Measurements from ENCODE around the gene POGLUT2. TPM values are rescaled to one million over a fixed set of nuclear protein-coding genes. Genes with fewer than 3 reads are reported as not detected.

Gene POGLUT2
- total and polyA plus RNA-seq, 2 donors (not counting 3 experiments of a cell fraction or from before 2014, with no cell fraction given) = 17.9 to 22.5 TPM

GRCh38 chr13:102742101-102742500 lies 56.7 kb downstream of the POGLUT2 start:
- DNase-seq (ENCODE audit: low read depth, low spot score) (no peak), FAIRE-seq (no peak)
- TF ChIP-seq JUN (IDR thresholded peaks at IDR 0.05; ENCODE audit: borderline replicate concordance, insufficient read depth, insufficient read length, low read depth) (no peak), POLR2A (IDR thresholded peaks at IDR 0.05; ENCODE audit: low read depth, low read length) (no peak), EZH2 (IDR thresholded peaks at IDR 0.05; ENCODE audit: borderline replicate concordance, low read depth, low read length, severe bottlenecking) (no peak), GATA2 (IDR thresholded peaks at IDR 0.05; ENCODE audit: insufficient read depth, insufficient read length, low read depth, low read length) (no peak)
- no TSS peak for BruUV-seq (replicated peaks)
- H3K9me3 ChIP-seq (replicated peaks; ENCODE audit: control insufficient read depth, insufficient read depth, low read length) = no peaks in the 10 kb centered on the region
- H3K27me3 ChIP-seq (ENCODE audit: control insufficient read depth in 2 of 2, insufficient read depth in 2 of 2, low read length in 2 of 2) = peaks cover 49 to 64% of the 10 kb centered on the region in 2 experiments
- intact Hi-C loops (cut with micrococcal nuclease) = no loop called here
- no peaks in the 10 kb centered on the region for H3K9me1 ChIP-seq (replicated peaks; ENCODE audit: control insufficient read depth, extremely low read depth, insufficient read depth, low read length)
- H3K9ac ChIP-seq (replicated peaks; ENCODE audit: extremely low read depth, insufficient read depth, low read length) = no peak overlapping the region
- H3K27ac ChIP-seq (ENCODE audit: insufficient read depth, low read depth, low read length) = no peak overlapping the region
- H3K4me3 ChIP-seq (replicated peaks in 1 of 3; ENCODE audit: insufficient read depth in 1 of 3, low read depth in 1 of 3, low read length in 3 of 3) = no peak overlapping the region
- ChIA-PET POLR2A (no interaction called here), CTCF (no interaction called here)
- no peak overlapping the region for H2AFZ ChIP-seq (ENCODE audit: low read depth, low read length)
- H3K4me2 ChIP-seq (ENCODE audit: insufficient read depth, low read length) = no peak overlapping the region
- no peaks in the 10 kb centered on the region for H3K36me3 ChIP-seq (ENCODE audit: control insufficient read depth in 2 of 2, extremely low read depth in 1 of 2, insufficient read depth in 2 of 2, low read length in 2 of 2)
- no peaks in the 10 kb centered on the region for H4K20me1 ChIP-seq (replicated peaks; ENCODE audit: control insufficient read depth, extremely low read depth, insufficient read depth, low read length)
- no peaks in the 10 kb centered on the region for H3K4me1 ChIP-seq (ENCODE audit: control insufficient read depth, extremely low read depth, insufficient read depth, low read length)
- no peaks in the 10 kb centered on the region for H3K79me2 ChIP-seq (ENCODE audit: control insufficient read depth, insufficient read depth, low read length)
- dilution Hi-C loops (cut with MboI; ENCODE audit: extremely low pct_ligation_motif_present, low sequenced_read_pairs) = no loop called here

Other genes starting within 250 kb of the POGLUT2 start
- 46.7 TPM in 2 replicates for gene TPP2, start 202.0 kb downstream of the POGLUT2 start, total RNA-seq
- gene TPP2, start 202.0 kb downstream of the POGLUT2 start, polyA plus RNA-seq = 7.8 and 11.5 TPM in 2 replicates
- not detected in 2 replicates for gene METTL21C, start 103.9 kb downstream of the POGLUT2 start, total RNA-seq
- gene METTL21C, start 103.9 kb downstream of the POGLUT2 start, polyA plus RNA-seq = not detected in 2 replicates
- 14.5 and 19.8 TPM in 2 replicates for gene TEX30, start 25.2 kb downstream of the POGLUT2 start, total RNA-seq
- gene TEX30, start 25.2 kb downstream of the POGLUT2 start, polyA plus RNA-seq = 8.0 and 12.5 TPM in 2 replicates
- gene BIVM, start 143 bp upstream of the POGLUT2 start, total RNA-seq = 20.3 TPM in 2 replicates
- 6.5 and 7.7 TPM in 2 replicates for gene BIVM, start 143 bp upstream of the POGLUT2 start, polyA plus RNA-seq
- 36.0 and 40.1 TPM in 2 replicates for gene ERCC5, start 47.1 kb upstream of the POGLUT2 start, total RNA-seq
- 6.7 and 12.5 TPM in 2 replicates for gene ERCC5, start 47.1 kb upstream of the POGLUT2 start, polyA plus RNA-seq